NAMALWA (cell line): ENCODE measurements around the gene HRAS.

Source experiments
- DNase-seq: peaks from one replicate; pipeline ENCODE4 v3.0.0-alpha.2; 2015; ENCODE audit warnings: low spot score

The HRAS gene

GRCh38 chr11:567011-567628 is 31.7 kb upstream of the HRAS start:
- DNase-seq, result no peak

- no peak for DNase-seq
These were observed 30.6 kb upstream of the HRAS start for GRCh38 chr11:565921-566509.

- no peak for DNase-seq
These were observed 28.6 kb upstream of the HRAS start for GRCh38 chr11:563812-564578.

GRCh38 chr11:563066-563811 is 27.9 kb upstream of the HRAS start:
- DNase-seq, result no peak

- no peak for DNase-seq
These were observed 26.8 kb upstream of the HRAS start for GRCh38 chr11:562046-562645.

GRCh38 chr11:561148-562003 is 26.0 kb upstream of the HRAS start:
- DNase-seq, result peak; percentile 46

- DNase-seq, result peak; percentile 93
These were observed 25.1 kb upstream of the HRAS start, which contains the start of the genes LMNTD2 and RASSF7 for GRCh38 chr11:560305-561147. Gene LMNTD2 (minus strand): TSS chr11:560738. CDS start chr11:560716, 22 bp downstream. Gene RASSF7 (plus strand): TSS chr11:560970. CDS start chr11:561769, 799 bp downstream.

GRCh38 chr11:559712-560304 is 24.4 kb upstream of the HRAS start:
- DNase-seq, result no peak

GRCh38 chr11:559020-559620 is 23.7 kb upstream of the HRAS start:
- no peak for DNase-seq

- no peak for DNase-seq
These were observed 23.1 kb upstream of the HRAS start for GRCh38 chr11:558503-558902.

- DNase-seq, result no peak
These were observed 22.2 kb upstream of the HRAS start for GRCh38 chr11:557328-558132.

GRCh38 chr11:556662-557256 is 21.4 kb upstream of the HRAS start:
- no peak for DNase-seq

GRCh38 chr11:555780-556661 is 20.6 kb upstream of the HRAS start:
- DNase-seq, result no peak

GRCh38 chr11:555227-555779 is 19.9 kb upstream of the HRAS start:
- DNase-seq, result no peak

- peak; percentile 87 for DNase-seq
These were observed 19.3 kb upstream of the HRAS start for GRCh38 chr11:554428-555226.

- DNase-seq, result peak; percentile 51
These were observed 18.6 kb upstream of the HRAS start for GRCh38 chr11:553988-554340.
